Measurements from ENCODE around the gene RAB3IL1. TPM values are rescaled to one million over a fixed set of nuclear protein-coding genes. Genes with fewer than 3 reads are reported as not detected.

The RAB3IL1 gene
- total RNA-seq, 4 donors from 2014 or later = 0.15 to 10.3 (median 5.0) TPM

- no peak overlapping the region for H3K27ac ChIP-seq
- no peak overlapping the region for H3K4me3 ChIP-seq
- intact Hi-C loops (cut with DNase I) = no loop called here
- no peaks in the 10 kb centered on the region for H3K9me3 ChIP-seq
- peaks cover 0 to 46% (median 0%) of the 10 kb centered on the region in 3 donors for H3K36me3 ChIP-seq
- TF ChIP-seq POLR2A (IDR thresholded peaks at IDR 0.05) = no peak
- TF ChIP-seq, protein P1, sequence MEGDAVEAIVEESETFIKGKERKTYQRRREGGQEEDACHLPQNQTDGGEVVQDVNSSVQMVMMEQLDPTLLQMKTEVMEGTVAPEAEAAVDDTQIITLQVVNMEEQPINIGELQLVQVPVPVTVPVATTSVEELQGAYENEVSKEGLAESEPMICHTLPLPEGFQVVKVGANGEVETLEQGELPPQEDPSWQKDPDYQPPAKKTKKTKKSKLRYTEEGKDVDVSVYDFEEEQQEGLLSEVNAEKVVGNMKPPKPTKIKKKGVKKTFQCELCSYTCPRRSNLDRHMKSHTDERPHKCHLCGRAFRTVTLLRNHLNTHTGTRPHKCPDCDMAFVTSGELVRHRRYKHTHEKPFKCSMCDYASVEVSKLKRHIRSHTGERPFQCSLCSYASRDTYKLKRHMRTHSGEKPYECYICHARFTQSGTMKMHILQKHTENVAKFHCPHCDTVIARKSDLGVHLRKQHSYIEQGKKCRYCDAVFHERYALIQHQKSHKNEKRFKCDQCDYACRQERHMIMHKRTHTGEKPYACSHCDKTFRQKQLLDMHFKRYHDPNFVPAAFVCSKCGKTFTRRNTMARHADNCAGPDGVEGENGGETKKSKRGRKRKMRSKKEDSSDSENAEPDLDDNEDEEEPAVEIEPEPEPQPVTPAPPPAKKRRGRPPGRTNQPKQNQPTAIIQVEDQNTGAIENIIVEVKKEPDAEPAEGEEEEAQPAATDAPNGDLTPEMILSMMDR (IDR thresholded peaks at IDR 0.05) = no peak
- peaks cover 0 to 13% (median 0%) of the 10 kb centered on the region in 3 donors for H3K4me1 ChIP-seq
- no peaks in the 10 kb centered on the region for H3K27me3 ChIP-seq
- 79 to 99% methylated on average over 8 to 13 of the region's 18 CpGs for WGBS, 2 donors
- no peak for DNase-seq
These were observed 54.4 kb downstream of the RAB3IL1 start for GRCh38 chr11:61862714-61863547.

GRCh38 chr11:61861634-61862033 is 55.7 kb downstream of the RAB3IL1 start:
- H3K27me3 ChIP-seq = no peaks in the 10 kb centered on the region
- H3K27ac ChIP-seq = no peak overlapping the region
- no peak for DNase-seq
- intact Hi-C loops (cut with DNase I) = no loop called here
- no peaks in the 10 kb centered on the region for H3K9me3 ChIP-seq
- peaks cover 0 to 12% (median 0%) of the 10 kb centered on the region in 3 donors for H3K4me1 ChIP-seq
- TF ChIP-seq, protein P1 (IDR thresholded peaks at IDR 0.05) = no peak
- no peak for TF ChIP-seq POLR2A (IDR thresholded peaks at IDR 0.05)
- H3K4me3 ChIP-seq = no peak overlapping the region
- WGBS, 2 donors = 68 to 79% methylated on average over 6 to 9 of the region's 9 CpGs
- H3K36me3 ChIP-seq = peaks cover 0 to 57% (median 0%) of the 10 kb centered on the region in 3 donors

- H3K27me3 ChIP-seq = no peaks in the 10 kb centered on the region
- 37 to 70% methylated on average over 11 to 12 of the region's 16 CpGs for WGBS, 2 donors
- intact Hi-C loops (cut with DNase I) = no loop called here
- TF ChIP-seq POLR2A (IDR thresholded peaks at IDR 0.05) = no peak
- TF ChIP-seq, protein P1 (IDR thresholded peaks at IDR 0.05) = no peak
- peaks cover 0 to 8% (median 0%) of the 10 kb centered on the region in 3 donors for H3K4me1 ChIP-seq
- DNase-seq = no peak
- H3K4me3 ChIP-seq = no peak overlapping the region
- H3K36me3 ChIP-seq = peaks cover 0 to 49% (median 0%) of the 10 kb centered on the region in 3 donors
- H3K9me3 ChIP-seq = no peaks in the 10 kb centered on the region
- no peak overlapping the region for H3K27ac ChIP-seq
These were observed 57.1 kb downstream of the RAB3IL1 start for GRCh38 chr11:61860054-61860903.

- H3K4me3 ChIP-seq = no peak overlapping the region
- 79% methylated on average over 7 of the region's 12 CpGs; no CpG with 5 or more reads in 1 of the 2 donors for WGBS, 2 donors
These were observed 61.3 kb downstream of the RAB3IL1 start for GRCh38 chr11:61855939-61856680.

More at GRCh38 chr11:61855939-61856680, 61.3 kb downstream of the RAB3IL1 start:
- no peak for DNase-seq
- peaks cover 0 to 43% (median 0%) of the 10 kb centered on the region in 3 donors for H3K36me3 ChIP-seq
- intact Hi-C loops (cut with DNase I) = no loop called here
- no peak overlapping the region for H3K27ac ChIP-seq
- H3K4me1 ChIP-seq = peaks cover 0 to 8% (median 0%) of the 10 kb centered on the region in 3 donors
- no peaks in the 10 kb centered on the region for H3K27me3 ChIP-seq
- H3K9me3 ChIP-seq = no peaks in the 10 kb centered on the region
- no peak for TF ChIP-seq POLR2A (IDR thresholded peaks at IDR 0.05)
- TF ChIP-seq, protein P1 (IDR thresholded peaks at IDR 0.05) = no peak
